GM23248 (cell line): ENCODE data around the gene SMIM38. TPM values are rescaled to one million over a fixed set of nuclear protein-coding genes. Genes with fewer than 3 reads are reported as not detected.

Source experiments
- DNase-seq: peaks from one replicate; pipeline ENCODE4 v3.0.0-alpha.2; 2015
- H2AFZ ChIP-seq: fragments of 200-600 bp; sonication (generic); 2 replicates; pipeline ENCODE4 v1.6.1; 2016; ENCODE audit warnings: antibody characterized with exemption
- H3F3A ChIP-seq: fragments of 200-600 bp; sonication (generic); 2 replicates; pipeline ENCODE4 v1.6.1; 2016; ENCODE audit warnings: mild to moderate bottlenecking, antibody characterized with exemption, mixed run types; ENCODE audit not compliant: insufficient read depth
- H3K27ac ChIP-seq: fragments of 200-600 bp; sonication (generic); 2 replicates; pipeline ENCODE4 v1.5.1; 2016; ENCODE audit warnings: mild to moderate bottlenecking
- H3K27me3 ChIP-seq: fragments of 200-600 bp; sonication (generic); replicated peaks from 2 replicates; pipeline ENCODE4 v1.6.1; 2016; ENCODE audit warnings: mild to moderate bottlenecking; ENCODE audit not compliant: insufficient read depth
- H3K36me3 ChIP-seq: fragments of 200-600 bp; sonication (generic); 2 replicates; pipeline ENCODE4 v1.6.1; 2016; ENCODE audit warnings: low read depth, mild to moderate bottlenecking
- H3K4me1 ChIP-seq: fragments of 200-600 bp; sonication (generic); 2 replicates; pipeline ENCODE4 v1.6.1; 2016; ENCODE audit warnings: mild to moderate bottlenecking; ENCODE audit not compliant: insufficient read depth
- H3K4me2 ChIP-seq: fragments of 200-600 bp; sonication (generic); one replicate; pipeline ENCODE4 v1.6.1; 2016; ENCODE audit warnings: mild to moderate bottlenecking; ENCODE audit not compliant: unreplicated experiment
- H3K4me3 ChIP-seq: fragments of 200-600 bp; sonication (generic); 2 replicates; pipeline ENCODE4 v1.5.1; 2016; ENCODE audit warnings: mild to moderate bottlenecking
- H3K79me2 ChIP-seq: fragments of 200-600 bp; sonication (generic); 2 replicates; pipeline ENCODE4 v1.6.1; 2016; ENCODE audit warnings: mild to moderate bottlenecking; ENCODE audit not compliant: insufficient read depth
- H3K9ac ChIP-seq: fragments of 200-600 bp; sonication (generic); 2 replicates; pipeline ENCODE4 v1.6.1; 2016; ENCODE audit warnings: mild to moderate bottlenecking
- H3K9me2 ChIP-seq: fragments of 200-600 bp; sonication (generic); 2 replicates; pipeline ENCODE4 v1.6.1; 2016; ENCODE audit warnings: mixed run types, mild to moderate bottlenecking, moderate library complexity; ENCODE audit not compliant: insufficient read depth
- H3K9me3 ChIP-seq: fragments of 200-600 bp; sonication (generic); one replicate; pipeline ENCODE4 v1.6.1; 2017; ENCODE audit warnings: low read depth
- H4K20me1 ChIP-seq: fragments of 200-600 bp; sonication (generic); 2 replicates; pipeline ENCODE4 v1.6.0; 2016; ENCODE audit not compliant: insufficient read depth
- EZH2 ChIP-seq: fragments of 200-600 bp; sonication (generic); IDR thresholded peaks from 2 replicates; pipeline ENCODE4 v1.6.1; 2018; ENCODE audit warnings: antibody characterized with exemption, mild to moderate bottlenecking; ENCODE audit not compliant: insufficient read depth, poor library complexity, severe bottlenecking
- EZH2phosphoT487 ChIP-seq: fragments of 200-600 bp; sonication (generic); IDR thresholded peaks from 2 replicates; pipeline ENCODE4 v1.6.1; 2018; ENCODE audit warnings: antibody characterized with exemption, moderate library complexity, mild to moderate bottlenecking, low read depth; ENCODE audit not compliant: insufficient read depth
- WGBS, 2 experiments: methylation state at CpG; one replicate each; pipeline ENCODE4 v1.1.6; 2015 to 2017; ENCODE audit warnings: low lambda C conversion rate in 2 of 2, low coverage in 1 of 2; ENCODE audit errors: missing lambda C conversion rate in 2 of 2; 5-methylcytosine and 5-hydroxymethylcytosine counted together
- in situ Hi-C: fragments of 300-500 bp; cut with MboI; formaldehyde crosslinking; loops from 2 replicates; pipeline ENCODE4 v1.15.0; 2020
- polyA plus RNA-seq: library from polyadenylated mRNA; unstranded; fragments of >200 nt; fragmentation: Nextera tagmentation; extraction: Ambion mirVana; gene quantifications from 2 replicates; pipeline ENCODE4 v1.2.1, GENCODE V29; 2016
- total RNA-seq: library from RNA; depleted of rRNA; stranded (reverse); fragments of >200 nt; shearing (Covaris generic); gene quantifications from 2 replicates; pipeline ENCODE4 v1.2.3, GENCODE V29; 2014

The SMIM38 gene
- total and polyA plus RNA-seq, 2 experiments from 2014 or later: not detected

DNA sequence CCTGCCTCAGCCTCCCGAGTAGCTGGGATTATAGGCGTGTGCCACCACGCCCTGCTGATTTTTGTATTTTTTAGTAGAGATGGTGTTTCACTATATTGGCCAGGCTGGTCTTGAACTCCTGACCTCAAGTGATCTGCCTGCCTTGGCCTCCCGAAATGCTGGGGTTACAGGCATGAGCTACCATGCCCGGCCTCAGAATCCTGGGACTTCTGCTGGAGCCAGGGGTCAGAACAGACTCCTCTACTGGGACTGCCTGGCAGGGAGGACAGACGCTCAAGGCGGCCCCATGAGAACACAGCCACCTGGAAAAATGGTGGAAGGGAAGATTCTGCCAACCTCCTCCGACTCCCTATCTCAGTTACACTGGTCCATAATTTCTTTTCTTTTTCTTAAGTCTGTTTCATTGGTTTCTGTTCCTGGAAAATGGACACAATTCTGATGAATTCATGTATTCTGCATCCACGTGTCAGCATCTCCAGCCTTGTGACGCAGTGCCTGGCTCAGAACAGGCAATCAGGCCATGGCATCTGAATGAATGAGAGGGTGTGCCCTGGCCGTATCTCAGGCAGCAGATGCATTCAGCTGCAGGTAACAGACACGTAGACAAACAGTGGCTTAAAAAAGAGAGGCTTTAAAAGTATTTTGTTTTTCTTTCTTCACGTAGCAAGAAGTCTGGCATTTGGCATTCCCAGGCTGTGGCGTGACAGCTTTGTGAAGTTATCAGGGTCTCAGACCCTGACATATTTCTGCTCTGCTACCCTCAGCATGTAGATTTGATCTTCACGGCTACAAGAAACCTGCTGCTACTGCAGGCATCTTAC, 4.8 kb downstream of the SMIM38 start:
- Histone ChIP-seq H3K27ac (no peak overlapping the region), H3K4me1 (peaks cover 5% of the 10 kb centered on the region; the same call in 1 of the 2 replicates), H3F3A (no peaks in the 10 kb centered on the region), H3K9me3 (peaks cover 5% of the 10 kb centered on the region), H3K4me2 (no peak overlapping the region), H3K4me3 (no peak overlapping the region), H4K20me1 (no peaks in the 10 kb centered on the region), H3K9me2 (no peaks in the 10 kb centered on the region), H3K27me3 (no peaks in the 10 kb centered on the region), H2AFZ (no peak overlapping the region), H3K9ac (no peak overlapping the region), H3K79me2 (no peaks in the 10 kb centered on the region), H3K36me3 (no peaks in the 10 kb centered on the region)
- in situ Hi-C loops: no loop called here
- no peak for TF ChIP-seq EZH2phosphoT487
- TF ChIP-seq EZH2: no peak
- DNase-seq: no peak
- 72 to 75% methylated on average over 15 of the region's 15 CpGs for WGBS, 2 experiments

DNA sequence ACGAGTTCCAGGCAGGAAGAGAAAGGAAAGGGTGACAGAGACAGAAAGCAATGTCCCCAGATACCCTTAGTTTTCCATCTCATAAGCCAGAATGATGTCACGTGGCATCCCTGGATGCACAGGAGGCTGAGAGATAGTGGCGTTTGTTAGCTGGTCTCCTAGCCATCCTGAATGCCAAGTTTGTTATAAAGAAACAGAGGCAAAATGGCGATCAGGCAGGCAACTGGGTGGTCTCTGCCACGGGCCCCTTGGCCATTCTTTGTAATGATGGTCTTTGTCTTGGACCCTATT, 5.3 kb downstream of the SMIM38 start:
- Histone ChIP-seq H3K27me3 (no peaks in the 10 kb centered on the region), H3K4me1 (peaks cover 5% of the 10 kb centered on the region; the same call in 1 of the 2 replicates), H2AFZ (no peak overlapping the region), H3K9me2 (no peaks in the 10 kb centered on the region), H3F3A (no peaks in the 10 kb centered on the region), H3K9me3 (peaks cover 5% of the 10 kb centered on the region), H3K4me3 (no peak overlapping the region), H3K9ac (no peak overlapping the region), H3K27ac (no peak overlapping the region), H3K79me2 (no peaks in the 10 kb centered on the region), H3K36me3 (no peaks in the 10 kb centered on the region), H4K20me1 (no peaks in the 10 kb centered on the region), H3K4me2 (no peak overlapping the region)
- no peak for DNase-seq
- in situ Hi-C loops: no loop called here
- WGBS, 2 experiments: 37 to 46% methylated on average over 5 of the region's 5 CpGs
- TF ChIP-seq EZH2phosphoT487 (no peak), EZH2 (no peak)

DNA sequence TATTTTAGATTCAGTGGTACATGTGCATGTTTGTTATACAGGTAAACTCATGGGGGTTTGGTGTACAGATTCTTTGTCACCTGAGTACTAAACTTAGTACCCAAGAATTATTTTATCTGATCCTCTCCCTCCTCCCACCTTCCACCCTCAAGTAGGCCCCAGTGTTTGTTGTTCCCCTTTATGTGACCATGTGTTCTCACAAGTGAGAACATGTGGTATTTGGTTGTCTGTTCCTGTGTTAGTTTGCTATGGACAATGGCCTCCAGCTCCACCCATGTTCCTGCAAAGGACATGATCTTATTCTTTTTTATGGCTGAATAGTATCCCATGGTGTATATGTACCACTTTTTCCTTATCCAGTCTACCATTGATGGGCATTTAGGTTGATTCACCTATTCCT, 6.8 kb downstream of the SMIM38 start:
- Histone ChIP-seq H3K9me3 (peaks cover 5% of the 10 kb centered on the region), H3K4me1 (peaks cover 5% of the 10 kb centered on the region; the same call in 1 of the 2 replicates), H3K4me3 (no peak overlapping the region), H3F3A (no peaks in the 10 kb centered on the region), H3K27me3 (no peaks in the 10 kb centered on the region), H2AFZ (no peak overlapping the region), H3K9ac (no peak overlapping the region), H3K4me2 (no peak overlapping the region), H3K36me3 (no peaks in the 10 kb centered on the region), H3K27ac (no peak overlapping the region), H4K20me1 (no peaks in the 10 kb centered on the region), H3K79me2 (no peaks in the 10 kb centered on the region), H3K9me2 (no peaks in the 10 kb centered on the region)
- no peak for DNase-seq
- TF ChIP-seq EZH2: no peak
- TF ChIP-seq EZH2phosphoT487: no peak
- in situ Hi-C loops: no loop called here

DNA sequence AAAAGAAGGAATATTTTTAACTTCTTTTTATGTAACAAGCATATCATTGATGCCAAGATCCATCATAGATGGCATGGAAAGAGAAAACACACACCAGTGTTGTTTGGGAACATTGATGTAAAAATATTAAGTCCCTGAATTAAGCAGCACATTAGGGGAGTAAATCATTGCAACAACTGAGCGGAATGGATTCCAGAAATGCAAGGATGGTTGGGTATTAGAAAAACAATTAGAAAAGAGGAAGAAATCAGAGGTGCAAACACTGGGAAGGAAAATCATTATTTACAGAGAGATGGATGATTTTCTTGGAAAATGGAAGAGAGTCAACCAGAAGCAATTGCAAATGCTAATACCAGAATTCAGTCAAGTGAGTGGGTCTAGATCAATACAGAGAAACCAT, 8.1 kb downstream of the SMIM38 start:
- WGBS, 2 experiments: 75% methylated on average over 1 of the region's 1 CpG
- Histone ChIP-seq H3K9me3 (peaks cover 5% of the 10 kb centered on the region), H3F3A (no peaks in the 10 kb centered on the region), H3K9me2 (no peaks in the 10 kb centered on the region), H3K4me1 (peaks cover 5% of the 10 kb centered on the region; the same call in 1 of the 2 replicates), H4K20me1 (no peaks in the 10 kb centered on the region), H3K4me3 (no peak overlapping the region), H3K9ac (no peak overlapping the region), H3K27ac (no peak overlapping the region), H3K4me2 (no peak overlapping the region), H3K27me3 (no peaks in the 10 kb centered on the region), H2AFZ (no peak overlapping the region), H3K36me3 (no peaks in the 10 kb centered on the region), H3K79me2 (no peaks in the 10 kb centered on the region)
- in situ Hi-C loops: no loop called here
- no peak for TF ChIP-seq EZH2phosphoT487
- no peak for TF ChIP-seq EZH2
- DNase-seq: no peak

DNA sequence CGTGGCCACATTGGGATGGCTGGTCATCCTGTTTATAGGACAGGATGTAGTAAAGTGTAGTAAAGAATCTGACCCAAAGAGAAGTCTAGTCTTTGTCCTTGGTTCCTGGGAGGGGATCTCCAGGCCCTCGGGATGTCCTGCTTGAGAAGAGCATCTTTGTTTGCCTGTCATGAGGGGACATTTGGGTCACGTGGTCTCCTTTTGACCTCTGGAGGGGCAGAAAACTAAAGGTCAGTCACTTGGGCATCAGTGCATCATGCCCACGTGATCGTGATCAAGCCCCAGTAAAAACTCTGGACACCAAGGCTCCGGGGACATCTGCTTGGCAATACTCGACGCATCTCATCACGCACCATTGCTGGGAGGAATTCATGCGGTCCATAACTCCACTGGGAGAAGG, 9.1 kb downstream of the SMIM38 start:
- no peak overlapping the region for H2AFZ ChIP-seq
- peaks cover 5% of the 10 kb centered on the region; the same call in 1 of the 2 replicates for H3K4me1 ChIP-seq
- WGBS, 2 experiments: 73% methylated on average over 10 of the region's 10 CpGs
- no peaks in the 10 kb centered on the region for H3K9me2 ChIP-seq
- no peak for DNase-seq
- H3K27ac ChIP-seq: no peak overlapping the region
- no peak overlapping the region for H3K9ac ChIP-seq
- no peak overlapping the region for H3K4me3 ChIP-seq
- no peaks in the 10 kb centered on the region for H4K20me1 ChIP-seq
- no peaks in the 10 kb centered on the region for H3F3A ChIP-seq
- no peak overlapping the region for H3K4me2 ChIP-seq
- no peak for TF ChIP-seq EZH2
- TF ChIP-seq EZH2phosphoT487: no peak
- no peaks in the 10 kb centered on the region for H3K27me3 ChIP-seq
- in situ Hi-C loops: no loop called here
- peaks cover 5% of the 10 kb centered on the region for H3K9me3 ChIP-seq
- H3K79me2 ChIP-seq: no peaks in the 10 kb centered on the region
- no peaks in the 10 kb centered on the region for H3K36me3 ChIP-seq
